Right cardiac atrium (tissue), 5 donors: ENCODE results near the gene DTD1. TPM values are rescaled to one million over a fixed set of nuclear protein-coding genes. Genes with fewer than 3 reads are reported as not detected.
"Not testable (repeated sequence)": the region's sequence is repeated elsewhere in the genome, so short reads cannot be mapped to it uniquely, and the experiment has no call there.

Source experiments
- ATAC-seq, 2 donors: fragments of 200-7000 bp; cut with Tn5 transposase; one replicate each; pipeline versions ENCODE4 v1.8.0 to v1.9.1; 2020; ENCODE audit warnings: moderate library complexity in 2 of 2, mild to moderate bottlenecking in 1 of 2
- DNase-seq, 3 donors: peaks; one replicate each; pipeline ENCODE4 v3.0.0-alpha.2; 2020
- H3K27ac ChIP-seq: one replicate; pipeline ENCODE4 v1.5.1; 2013; ENCODE audit warnings: mild to moderate bottlenecking, low read length, control low read depth, moderate library complexity
- H3K27me3 ChIP-seq: one replicate; pipeline ENCODE4 v1.6.1; 2013; ENCODE audit not compliant: control insufficient read depth, insufficient read depth
- H3K4me1 ChIP-seq: one replicate; pipeline ENCODE4 v1.6.1; 2013; ENCODE audit warnings: low read length; ENCODE audit not compliant: control insufficient read depth, insufficient read depth
- H3K4me3 ChIP-seq: one replicate; pipeline ENCODE4 v1.5.1; 2013; ENCODE audit warnings: low read length, control low read depth
- H3K9me3 ChIP-seq: one replicate; pipeline ENCODE4 v1.6.1; 2013; ENCODE audit warnings: low read length; ENCODE audit not compliant: control insufficient read depth
- WGBS: extraction: QIAGEN DNeasy Blood & Tissue Kit; methylation state at CpG from one replicate; pipeline ENCODE4 v1.1.7; 2013; 5-methylcytosine and 5-hydroxymethylcytosine counted together
- intact Hi-C, 4 donors: fragments of 100-400 bp; cut with DNase I; formaldehyde crosslinking; loops; one replicate each; pipeline versions ENCODE4 v1.11.0 to v1.14.0; 2022 to 2023
- polyA plus RNA-seq: library from polyadenylated mRNA; stranded (reverse); fragments of 200-250 nt; gene quantifications from one replicate; pipeline ENCODE4 v1.2.3, GENCODE V29; 2013
- total RNA-seq, 4 donors: library from RNA; stranded (reverse); fragmentation: NEBNext Ultra II Directional; extraction: Animal tissue kit (Norgen Biotek cat#: 25700); gene quantifications; one replicate each; pipeline ENCODE4 v1.2.1, GENCODE V29; 2021
- donor health status: healthy with polysubstance abuse.
- donor health status: DM: no; HTN: yes; CAD: no.
- donor health status: DM: no; HTN: no; CAD: no.
- donor health status: DM: no; HTN: yes; CAD: no; lungs with severe emphysema.
- donor health status: DM: yes; HTN: yes; CAD: no.

DTD1 gene
- total and polyA plus RNA-seq, 5 donors, result 10.5 to 17.8 (median 11.5) TPM

DNA sequence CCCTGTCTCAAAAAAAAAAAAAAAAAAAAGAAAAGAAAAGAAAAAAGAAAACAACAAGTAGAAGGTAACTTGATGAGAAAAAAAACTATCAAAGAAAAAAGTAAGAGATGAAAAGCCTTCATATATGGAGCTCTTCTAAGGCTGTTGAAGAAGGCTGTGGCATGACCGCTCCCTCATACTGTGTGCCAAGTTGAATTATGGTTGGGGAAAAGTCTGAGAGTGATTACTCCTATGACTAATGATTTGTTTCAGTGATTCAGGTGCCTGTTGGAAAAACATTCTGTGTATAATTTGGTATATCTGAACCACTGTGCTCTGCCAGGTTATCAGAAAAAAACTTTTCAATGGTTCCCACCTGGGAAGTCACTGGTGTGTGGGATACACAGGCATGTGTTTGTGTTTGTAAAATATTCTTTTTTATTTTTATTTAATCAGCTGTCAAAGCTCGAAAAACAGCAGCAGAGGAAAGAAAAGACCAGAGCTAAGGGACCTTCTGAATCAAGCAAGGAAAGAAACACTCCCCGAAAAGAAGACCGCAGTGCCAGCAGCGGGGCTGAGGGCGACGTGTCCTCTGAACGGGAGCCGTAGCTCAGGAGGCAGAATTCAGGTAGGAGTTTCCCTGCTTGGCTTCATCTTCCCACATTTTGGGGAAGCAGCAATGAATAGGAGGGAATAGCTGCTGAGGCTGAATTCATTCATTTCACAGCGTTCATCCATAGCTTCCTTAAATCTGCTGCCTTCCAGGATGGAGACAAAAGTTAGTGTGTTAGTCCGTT, 156.0 kb downstream of the DTD1 start:
- DNase-seq (no peak), ATAC-seq (no peak)
- no peaks in the 10 kb centered on the region for H3K4me1 ChIP-seq
- intact Hi-C loops, result no loop called here
- no peak overlapping the region for H3K27ac ChIP-seq
- no peaks in the 10 kb centered on the region for H3K27me3 ChIP-seq
- 95% methylated on average over 11 of the region's 11 CpGs for WGBS
- H3K9me3 ChIP-seq, result no peaks in the 10 kb centered on the region
- H3K4me3 ChIP-seq, result no peak overlapping the region

- no peak for DNase-seq
- WGBS, result 86% methylated on average over 5 of the region's 5 CpGs
- Histone ChIP-seq H3K27me3 (no peaks in the 10 kb centered on the region), H3K4me3 (no peak overlapping the region), H3K9me3 (no peaks in the 10 kb centered on the region), H3K4me1 (no peaks in the 10 kb centered on the region), H3K27ac (no peak overlapping the region)
- intact Hi-C loops, result no loop called here
- ATAC-seq, result no peak
These were observed 159.2 kb downstream of the DTD1 start for GRCh38 chr20:18747090-18747489.

- H3K4me1 ChIP-seq, result no peaks in the 10 kb centered on the region
- WGBS, result 81% methylated on average over 5 of the region's 5 CpGs
- no peak for DNase-seq
- H3K4me3 ChIP-seq, result no peak overlapping the region
- no peaks in the 10 kb centered on the region for H3K27me3 ChIP-seq
- H3K9me3 ChIP-seq, result no peaks in the 10 kb centered on the region
- intact Hi-C loops, result no loop called here
- no peak overlapping the region for H3K27ac ChIP-seq
- ATAC-seq, result no peak
These were observed 161.1 kb downstream of the DTD1 start for GRCh38 chr20:18748987-18749386.

DNA sequence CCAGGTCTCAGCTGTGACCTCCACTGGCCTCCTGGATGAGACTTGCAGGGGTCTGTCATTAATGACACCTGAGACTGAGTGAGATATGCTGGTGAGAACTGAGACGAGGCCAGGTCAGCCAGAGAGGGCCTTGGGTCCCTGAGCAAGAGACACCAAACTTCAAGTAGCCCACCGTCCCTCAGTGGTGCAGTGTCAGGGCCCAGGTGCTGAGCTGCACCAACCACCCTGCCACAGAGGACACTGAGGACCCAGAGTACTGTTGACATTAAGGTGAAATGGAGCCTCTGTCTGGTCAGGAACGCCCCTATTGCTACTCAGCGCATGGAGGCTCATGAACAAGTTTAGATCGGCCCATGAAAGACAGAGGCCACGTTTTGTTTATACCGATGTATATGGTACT, 161.7 kb downstream of the DTD1 start:
- WGBS, result 93% methylated on average over 7 of the region's 7 CpGs
- intact Hi-C loops, result no loop called here
- Histone ChIP-seq H3K4me1 (no peaks in the 10 kb centered on the region), H3K4me3 (no peak overlapping the region), H3K27me3 (no peaks in the 10 kb centered on the region), H3K9me3 (no peaks in the 10 kb centered on the region), H3K27ac (no peak overlapping the region)
- ATAC-seq, result no peak
- no peak for DNase-seq

DNA sequence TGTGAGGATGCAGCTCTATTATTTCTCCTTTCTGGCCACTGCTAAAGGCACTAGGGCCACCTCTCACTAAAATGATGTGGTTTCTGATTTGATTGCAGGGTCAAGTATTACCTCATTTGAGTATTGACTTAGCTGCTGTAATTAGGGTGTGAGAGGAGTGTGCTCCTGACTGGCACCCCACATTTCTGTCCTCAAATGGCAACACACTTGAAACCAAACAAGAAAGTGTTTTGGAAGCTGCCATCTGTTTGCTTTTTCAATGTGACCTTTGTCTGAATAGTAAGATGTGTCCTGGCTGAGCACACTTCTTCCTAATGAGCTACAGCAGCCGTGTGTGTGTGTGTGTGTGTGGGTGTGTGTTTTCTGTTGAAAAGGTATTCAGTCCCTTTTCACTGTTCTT, 162.9 kb downstream of the DTD1 start:
- ATAC-seq (no peak), DNase-seq (no peak)
- H3K27me3 ChIP-seq, result no peaks in the 10 kb centered on the region
- intact Hi-C loops, result no loop called here
- 61% methylated on average over 1 of the region's 1 CpG for whole genome bisulfite sequencing
- H3K9me3 ChIP-seq, result no peaks in the 10 kb centered on the region
- no peaks in the 10 kb centered on the region for H3K4me1 ChIP-seq
- H3K27ac ChIP-seq, result no peak overlapping the region
- no peak overlapping the region for H3K4me3 ChIP-seq

DNA sequence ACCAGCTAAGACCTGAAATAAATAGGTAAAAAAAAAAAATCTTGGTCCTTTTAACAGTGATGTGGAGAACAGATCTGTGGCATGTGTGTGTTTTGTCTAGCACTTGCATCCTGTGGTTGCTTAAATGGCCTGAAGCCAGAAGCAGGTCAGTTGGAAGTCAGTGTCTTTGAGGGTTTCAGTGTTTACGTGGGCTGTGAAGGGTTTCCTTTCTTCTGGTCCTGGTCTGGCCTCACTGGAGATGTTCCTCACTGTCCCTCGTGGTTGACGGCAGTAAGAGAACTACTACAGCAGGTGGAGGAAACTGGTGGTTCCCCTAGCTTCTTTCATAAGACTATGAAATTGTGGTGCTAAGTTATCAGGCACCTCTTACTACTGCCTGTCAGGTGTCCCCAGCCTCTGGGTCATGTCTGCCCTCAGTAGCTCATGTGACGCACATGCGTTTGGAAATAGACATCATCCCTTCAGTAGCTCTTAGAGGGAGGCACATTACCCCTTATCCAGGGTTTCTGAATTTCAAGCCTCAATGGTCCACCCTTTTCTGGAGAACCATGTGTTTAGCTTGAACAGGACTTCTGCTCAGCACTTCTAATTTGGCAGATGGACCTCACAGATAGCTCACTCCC, 166.3 kb downstream of the DTD1 start:
- intact Hi-C loops, result no loop called here
- ATAC-seq (no peak), DNase-seq (no peak)
- H3K4me3 ChIP-seq, result no peak overlapping the region
- no peak overlapping the region for H3K27ac ChIP-seq
- 61% methylated on average over 5 of the region's 5 CpGs for WGBS
- H3K4me1 ChIP-seq, result no peaks in the 10 kb centered on the region
- H3K27me3 ChIP-seq, result no peaks in the 10 kb centered on the region
- H3K9me3 ChIP-seq, result no peaks in the 10 kb centered on the region

GRCh38 chr20:18754653-18755045, 166.8 kb downstream of the DTD1 start:
- no peak overlapping the region for H3K27ac ChIP-seq
- 87% methylated on average over 3 of the region's 3 CpGs for WGBS
- DNase-seq (no peak), ATAC-seq (no peak)
- intact Hi-C loops, result no loop called here
- no peaks in the 10 kb centered on the region for H3K9me3 ChIP-seq
- no peaks in the 10 kb centered on the region for H3K27me3 ChIP-seq
- no peak overlapping the region for H3K4me3 ChIP-seq
- H3K4me1 ChIP-seq, result no peaks in the 10 kb centered on the region

GRCh38 chr20:18760852-18761251, 173.0 kb downstream of the DTD1 start:
- H3K27me3 ChIP-seq, H3K4me3 ChIP-seq, ATAC-seq, intact Hi-C loops, H3K9me3 ChIP-seq, H3K27ac ChIP-seq, H3K4me1 ChIP-seq: not testable (repeated sequence)
- WGBS, result 98% methylated on average over 19 of the region's 19 CpGs
- DNase-seq, result peak in 1 of 3 donors; percentile 40

DNA sequence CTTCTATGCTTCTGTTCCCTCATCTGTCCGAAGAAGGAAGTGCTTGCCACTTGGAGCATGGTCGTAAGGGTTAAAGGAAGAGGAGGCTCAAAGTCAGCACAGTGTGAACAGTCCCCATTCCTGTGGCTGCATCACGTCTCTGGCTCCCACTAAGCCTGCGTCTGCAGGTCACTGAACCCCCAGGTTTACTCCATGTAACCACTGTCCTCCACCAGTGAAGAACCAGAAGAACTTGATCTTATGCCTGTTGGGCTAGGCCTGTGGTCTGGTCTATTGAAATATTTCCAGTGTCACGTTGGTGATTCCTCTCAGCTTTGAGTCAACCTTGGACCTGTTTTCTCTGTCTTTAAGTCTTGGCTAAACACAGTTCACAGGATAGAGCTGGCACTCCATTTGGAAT, 179.8 kb downstream of the DTD1 start:
- no peaks in the 10 kb centered on the region for H3K27me3 ChIP-seq
- intact Hi-C loops, result no loop called here
- H3K4me3 ChIP-seq, result no peak overlapping the region
- no peaks in the 10 kb centered on the region for H3K9me3 ChIP-seq
- ATAC-seq (no peak), DNase-seq (no peak)
- WGBS, result 55% methylated on average over 5 of the region's 5 CpGs
- no peak overlapping the region for H3K27ac ChIP-seq
- H3K4me1 ChIP-seq, result no peaks in the 10 kb centered on the region

DNA sequence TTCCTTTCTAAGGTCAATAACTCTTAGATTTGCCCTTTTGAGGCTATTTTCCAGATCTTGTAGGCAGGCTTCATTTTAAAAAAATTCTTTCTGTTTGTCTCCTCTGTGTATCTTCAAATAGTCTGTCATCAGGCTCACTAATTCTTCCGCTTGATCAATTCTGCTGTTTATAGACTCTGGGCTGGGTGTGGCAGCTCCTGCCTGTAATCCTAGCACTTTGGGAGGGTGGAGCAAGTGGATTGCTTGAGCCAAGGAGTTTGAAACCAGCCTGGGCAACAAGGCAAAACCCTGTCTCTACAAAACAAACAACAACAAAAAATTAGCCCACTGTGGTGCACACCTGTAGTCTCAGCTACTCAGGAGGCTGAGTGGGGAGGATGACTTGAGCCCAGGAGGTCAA, 185.7 kb downstream of the DTD1 start:
- DNase-seq (no peak), ATAC-seq (no peak)
- H3K27ac ChIP-seq, result no peak overlapping the region
- no peaks in the 10 kb centered on the region for H3K9me3 ChIP-seq
- intact Hi-C loops, result no loop called here
- 83% methylated on average over 1 of the region's 1 CpG for WGBS
- no peaks in the 10 kb centered on the region for H3K4me1 ChIP-seq
- H3K27me3 ChIP-seq, result no peaks in the 10 kb centered on the region
- no peak overlapping the region for H3K4me3 ChIP-seq

- Histone ChIP-seq H3K9me3 (no peaks in the 10 kb centered on the region), H3K4me3 (no peak overlapping the region), H3K27ac (no peak overlapping the region), H3K4me1 (no peaks in the 10 kb centered on the region), H3K27me3 (no peaks in the 10 kb centered on the region)
- ATAC-seq (no peak), DNase-seq (no peak)
- 71% methylated on average over 2 of the region's 2 CpGs for WGBS
- intact Hi-C loops, result no loop called here
These were observed 186.4 kb downstream of the DTD1 start for GRCh38 chr20:18774207-18774606.
